Hypothalamus (tissue), 51 donors: Measurements from ENCODE around the gene DUSP2.
"Not testable (repeated sequence)": the region's sequence is repeated elsewhere in the genome, so short reads cannot be mapped to it uniquely, and the experiment has no call there.

Experiments
- DNase-seq, 51 donors: peaks; one replicate each; lab custom pipeline; 2025; lab: John Stamatoyannopoulos, UW

Gene DUSP2

GRCh38 chr2:96163768-96164429 is 18.7 kb upstream of the DUSP2 start:
- DNase-seq = peak in 1 of 51 donors; percentile 23

GRCh38 chr2:96163415-96163767 is 18.2 kb upstream of the DUSP2 start:
- DNase-seq = no peak

GRCh38 chr2:96161898-96162297 is 16.7 kb upstream of the DUSP2 start:
- no peak for DNase-seq

GRCh38 chr2:96160366-96160765 is 15.1 kb upstream of the DUSP2 start:
- not testable (repeated sequence) for DNase-seq

- DNase-seq = no peak
Measured at GRCh38 chr2:96159084-96159830, 14.0 kb upstream of the DUSP2 start.

GRCh38 chr2:96158554-96158940 is 13.3 kb upstream of the DUSP2 start:
- DNase-seq = no peak

GRCh38 chr2:96157649-96158553 is 12.7 kb upstream of the DUSP2 start:
- no peak for DNase-seq

GRCh38 chr2:96156926-96157648 is 11.8 kb upstream of the DUSP2 start:
- no peak for DNase-seq

- no peak for DNase-seq
Measured at GRCh38 chr2:96156011-96156820, 11.0 kb upstream of the DUSP2 start.

GRCh38 chr2:96154506-96155380 is 9.5 kb upstream of the DUSP2 start:
- DNase-seq = no peak

GRCh38 chr2:96153991-96154431 is 8.8 kb upstream of the DUSP2 start:
- DNase-seq = no peak

GRCh38 chr2:96153291-96153713 is 8.1 kb upstream of the DUSP2 start:
- DNase-seq = no peak

- no peak for DNase-seq
Measured at GRCh38 chr2:96152304-96153161, 7.3 kb upstream of the DUSP2 start.

- DNase-seq = no peak
Measured at GRCh38 chr2:96151595-96152303, 6.5 kb upstream of the DUSP2 start.

GRCh38 chr2:96150791-96151594 is 5.8 kb upstream of the DUSP2 start:
- DNase-seq = no peak

- DNase-seq = no peak
Measured at GRCh38 chr2:96150007-96150640, 4.9 kb upstream of the DUSP2 start.
